LoVo (cell line): ENCODE results near the gene CCDC90B.
"Not testable (repeated sequence)": the region's sequence is repeated elsewhere in the genome, so short reads cannot be mapped to it uniquely, and the experiment has no call there.

Experiments
- DNase-seq: peaks from one replicate; pipeline ENCODE4 v3.0.0-alpha.2; 2016; ENCODE audit warnings: low spot score

The CCDC90B gene, protein sequence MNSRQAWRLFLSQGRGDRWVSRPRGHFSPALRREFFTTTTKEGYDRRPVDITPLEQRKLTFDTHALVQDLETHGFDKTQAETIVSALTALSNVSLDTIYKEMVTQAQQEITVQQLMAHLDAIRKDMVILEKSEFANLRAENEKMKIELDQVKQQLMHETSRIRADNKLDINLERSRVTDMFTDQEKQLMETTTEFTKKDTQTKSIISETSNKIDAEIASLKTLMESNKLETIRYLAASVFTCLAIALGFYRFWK

DNA sequence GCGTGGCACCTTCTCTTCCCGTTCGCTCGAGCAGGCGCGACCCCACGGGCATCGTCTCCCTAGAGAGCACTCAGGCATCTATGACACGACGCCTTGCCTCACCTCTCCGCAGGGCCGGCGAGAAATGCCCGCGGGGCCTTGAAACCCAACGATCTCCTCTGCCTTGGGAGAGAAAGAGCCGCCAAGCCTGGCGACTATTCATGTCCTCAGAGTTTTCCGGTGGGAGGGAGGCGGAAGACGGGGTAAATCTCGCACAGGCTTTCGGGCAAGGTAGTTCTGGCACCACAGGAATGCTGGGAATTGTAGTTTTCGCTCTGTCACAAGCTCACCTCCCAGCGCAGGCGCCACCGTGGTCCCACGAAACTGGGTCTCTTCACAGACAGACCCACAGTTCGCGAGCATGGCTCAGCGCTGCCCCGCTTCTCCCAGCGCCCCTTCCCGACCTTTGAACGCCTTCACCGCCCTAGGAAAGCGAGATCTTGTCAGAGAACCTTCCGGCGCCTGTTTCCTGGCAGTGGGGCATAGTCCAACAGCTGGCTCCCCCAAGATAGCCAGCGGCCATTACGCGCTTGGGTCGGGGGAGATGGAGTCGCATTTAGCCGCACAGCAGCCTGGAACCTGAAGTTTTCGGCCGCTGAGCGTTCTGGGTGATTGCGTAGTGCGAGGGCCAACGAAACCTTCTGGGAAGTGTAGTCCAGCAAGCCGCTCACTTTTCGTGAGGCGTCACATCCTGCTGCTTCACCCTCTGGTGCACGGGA, at the start of gene CCDC90B:
Gene CCDC90B, minus strand, starts transcription at position 597 of the 758 bp plus-strand sequence. Its CDS starts 395 bp downstream, at position 202.
- DNase-seq: peak; percentile 96

- no peak for DNase-seq
Measured at GRCh38 chr11:83335446-83336070, 49.4 kb upstream of the CCDC90B start.

DNA sequence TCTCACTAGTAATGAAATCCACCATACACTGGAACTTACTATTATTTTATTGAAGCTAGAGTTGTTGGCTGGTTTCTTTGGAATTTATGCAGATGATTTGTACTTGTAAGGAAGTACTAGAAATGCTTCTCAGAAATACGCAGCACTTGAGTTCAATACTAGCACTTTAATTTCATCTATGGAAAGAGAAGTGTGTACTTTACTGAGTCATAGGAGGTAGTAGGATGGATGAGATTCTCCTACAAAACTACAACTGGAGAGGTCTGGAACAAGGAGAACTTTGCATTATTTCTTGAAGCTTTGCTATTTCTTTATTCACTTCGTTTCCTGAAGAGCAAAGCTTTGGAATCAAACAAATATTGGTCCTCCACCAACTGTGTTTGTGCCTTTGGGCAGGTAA, 44.1 kb upstream of the CCDC90B start:
- no peak for DNase-seq

GRCh38 chr11:83326326-83326725, 40.2 kb upstream of the CCDC90B start:
- DNase-seq: no peak

- no peak for DNase-seq
Measured at GRCh38 chr11:83319346-83319745, 33.2 kb upstream of the CCDC90B start.

GRCh38 chr11:83318931-83319330, 32.8 kb upstream of the CCDC90B start:
- no peak for DNase-seq

DNA sequence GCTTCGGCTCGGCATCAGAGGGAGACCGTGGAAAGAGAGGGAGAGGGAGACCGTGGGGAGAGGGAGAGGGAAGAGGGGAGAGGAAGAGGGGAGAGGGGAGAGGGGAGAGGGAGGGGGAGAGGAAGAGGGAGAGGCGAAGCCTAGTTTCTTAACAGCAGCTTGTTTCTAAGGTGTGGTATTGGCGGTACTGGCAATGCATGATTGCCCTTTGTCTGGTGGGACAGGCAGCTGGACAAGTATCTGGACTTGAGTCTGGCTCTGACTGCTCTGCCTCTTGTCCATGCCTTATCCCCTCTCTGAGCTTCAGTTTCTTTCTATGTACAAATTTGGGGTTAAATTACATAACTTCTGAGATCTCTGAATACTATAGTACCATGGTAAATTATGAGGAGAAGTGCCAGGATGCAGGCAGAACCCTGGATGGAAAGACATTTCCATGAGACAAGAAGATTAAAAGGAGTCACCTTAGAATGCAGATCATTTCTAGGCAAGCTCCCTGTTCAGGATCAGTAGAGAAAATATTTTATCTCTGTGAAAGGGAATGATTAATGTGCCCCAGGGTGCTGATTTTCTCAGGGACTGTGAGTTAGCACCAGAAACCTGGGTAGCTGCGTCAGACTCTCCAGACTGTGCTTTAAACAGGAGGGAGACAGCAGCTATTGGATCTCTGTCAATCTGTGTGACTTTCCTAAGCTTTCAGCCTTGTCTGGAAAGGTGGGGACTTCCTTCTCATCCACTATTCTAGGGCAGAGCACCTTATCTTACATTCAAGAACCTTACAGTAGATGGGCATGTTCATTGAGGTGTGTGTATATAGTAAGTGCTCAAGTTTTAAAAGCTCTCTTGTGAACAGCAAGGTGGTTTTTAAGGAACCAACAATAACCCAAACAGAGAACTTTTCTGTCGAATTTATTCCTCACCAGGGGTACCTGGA, 31.9 kb upstream of the CCDC90B start:
- no peak for DNase-seq

DNA sequence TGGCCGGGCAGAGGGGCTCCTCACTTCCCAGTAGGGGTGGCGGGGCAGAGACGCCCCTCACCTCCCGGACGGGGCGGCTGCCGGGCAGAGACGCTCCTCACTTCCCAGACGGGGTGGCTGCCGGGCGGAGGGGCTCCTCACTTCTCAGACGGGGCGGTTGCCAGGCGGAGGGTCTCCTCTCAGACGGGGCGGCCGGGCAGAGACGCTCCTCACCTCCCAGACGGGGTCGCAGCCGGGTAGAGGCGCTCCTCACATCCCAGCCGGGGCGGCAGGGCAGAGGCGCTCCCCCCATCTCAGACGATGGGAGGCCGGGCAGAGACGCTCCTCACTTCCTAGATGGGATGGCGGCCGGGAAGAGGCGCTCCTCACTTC, 30.7 kb upstream of the CCDC90B start:
- not testable (repeated sequence) for DNase-seq

- not testable (repeated sequence) for DNase-seq
Measured at GRCh38 chr11:83316143-83316896, 30.2 kb upstream of the CCDC90B start.

DNA sequence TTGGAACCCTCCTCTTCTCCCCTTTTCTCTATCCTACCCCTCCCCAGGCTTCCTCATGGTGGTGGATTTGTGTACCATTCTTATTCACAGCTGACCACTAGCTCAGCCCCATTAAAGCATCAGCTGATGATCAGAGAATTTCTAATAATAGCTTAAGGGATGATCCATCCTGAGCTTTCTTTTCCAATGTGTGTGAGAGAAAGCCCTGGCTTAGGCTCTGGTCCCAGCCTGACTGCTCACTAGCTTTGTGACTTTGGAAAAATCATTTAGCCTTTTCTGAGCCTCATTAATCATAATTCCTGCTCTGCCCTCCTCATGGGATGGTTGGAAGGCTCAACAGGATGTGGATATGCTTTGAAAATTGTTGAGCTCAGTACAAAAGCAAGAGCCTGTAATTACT, 26.3 kb upstream of the CCDC90B start:
- no peak for DNase-seq

DNA sequence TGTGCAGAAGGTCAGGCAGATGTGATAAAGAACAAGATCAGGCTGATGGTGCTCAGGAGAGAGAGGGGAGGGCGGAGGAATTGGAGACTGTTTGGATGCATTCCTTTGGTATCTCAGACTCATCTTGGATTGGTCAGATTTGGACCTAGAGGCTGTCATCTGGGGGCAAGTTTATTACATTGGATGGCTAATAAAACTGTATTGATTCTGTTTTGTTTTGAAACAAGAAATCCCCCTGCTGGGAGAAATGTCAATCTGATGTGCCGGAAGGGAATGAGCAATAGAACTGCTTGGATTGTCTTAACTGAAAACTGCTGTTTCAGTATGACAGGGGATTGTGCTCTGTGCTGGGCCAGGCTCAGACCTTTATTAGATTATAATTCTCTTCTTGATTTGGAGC, 25.5 kb upstream of the CCDC90B start:
- no peak for DNase-seq

GRCh38 chr11:83310718-83311117, 24.6 kb upstream of the CCDC90B start:
- DNase-seq: no peak

- DNase-seq: not testable (repeated sequence)
Measured at GRCh38 chr11:83308536-83308935, 22.4 kb upstream of the CCDC90B start.

GRCh38 chr11:83306200-83307080, 20.3 kb upstream of the CCDC90B start:
- no peak for DNase-seq

GRCh38 chr11:83303316-83303715, 17.1 kb upstream of the CCDC90B start:
- DNase-seq: no peak

- DNase-seq: no peak
Measured at GRCh38 chr11:83302151-83302550, 16.0 kb upstream of the CCDC90B start.

DNA sequence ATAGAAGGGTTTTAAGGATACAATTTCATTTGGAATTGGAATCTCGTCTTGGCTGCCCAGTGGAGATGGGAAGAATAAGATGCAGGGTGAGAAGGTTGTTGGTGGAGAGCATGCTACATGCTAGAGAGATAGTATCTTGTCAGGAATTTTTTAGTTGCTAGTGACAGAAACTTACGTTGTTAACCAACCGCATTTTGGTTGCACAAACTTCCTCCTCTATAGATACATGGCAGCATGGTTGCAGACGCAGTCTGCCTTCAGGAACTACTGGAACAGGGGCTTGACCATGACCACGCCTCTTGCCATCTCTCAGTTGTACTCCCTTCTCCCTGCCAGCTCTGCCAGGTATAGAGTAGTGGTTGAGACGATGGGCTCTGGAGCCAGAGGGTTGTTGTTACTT, 13.5 kb upstream of the CCDC90B start:
- DNase-seq: no peak

- DNase-seq: no peak
Measured at GRCh38 chr11:83294208-83294607, 8.0 kb upstream of the CCDC90B start.

- DNase-seq: no peak
Measured at GRCh38 chr11:83293457-83293774, 7.2 kb upstream of the CCDC90B start.

- DNase-seq: peak; percentile 56
Measured at GRCh38 chr11:83292709-83293456, 6.7 kb upstream of the CCDC90B start.
